Activated CD8-positive, alpha-beta T cell treated with anti-CD3 and anti-CD28 coated beads for 36 hours (primary cell): ENCODE measurements around the gene RGL1. TPM values are rescaled to one million over a fixed set of nuclear protein-coding genes. Genes with fewer than 3 reads are reported as not detected.

Source experiments
- ATAC-seq: fragments of 200-7000 bp; cut with Tn5 transposase; one replicate; pipeline ENCODE4 v1.10.0; 2021; ENCODE audit warnings: mild to moderate bottlenecking, moderate library complexity
- CTCF ChIA-PET: fragments of 350-600 bp; sonication (Branson Sonifier 250); formaldehyde crosslinking; loops from one replicate; lab custom pipeline; 2021; ENCODE audit warnings: antibody characterized with exemption; lab: Charles Lee
- POLR2A ChIA-PET: fragments of 350-600 bp; sonication (Branson Sonifier 250); formaldehyde crosslinking; loops from one replicate; lab custom pipeline; 2021; ENCODE audit warnings: antibody characterized with exemption; lab: Charles Lee
- DNase-seq: peaks from one replicate; pipeline ENCODE4 v3.0.0-alpha.2; 2020
- H3K27ac Mint-ChIP-seq: one replicate; pipeline ENCODE4 v1.8.0; 2021; ENCODE audit warnings: mild to moderate bottlenecking, mixed read lengths
- H3K27me3 Mint-ChIP-seq: one replicate; pipeline ENCODE4 v1.8.0; 2021; ENCODE audit warnings: mixed read lengths
- H3K36me3 Mint-ChIP-seq: one replicate; pipeline ENCODE4 v1.8.0; 2021; ENCODE audit warnings: low read depth, mixed read lengths
- H3K4me1 Mint-ChIP-seq: one replicate; pipeline ENCODE4 v1.8.0; 2021; ENCODE audit warnings: low read depth, mixed read lengths
- H3K4me3 Mint-ChIP-seq: one replicate; pipeline ENCODE4 v1.8.0; 2021; ENCODE audit warnings: mild to moderate bottlenecking, moderate library complexity, mixed read lengths
- H3K9me3 Mint-ChIP-seq: one replicate; pipeline ENCODE4 v1.8.0; 2021; ENCODE audit warnings: mixed read lengths
- intact Hi-C: fragments of 100-400 bp; cut with micrococcal nuclease; formaldehyde crosslinking; loops from one replicate; pipeline ENCODE4 v1.10.0; 2022
- total RNA-seq, 2 experiments: library from RNA; stranded (reverse); gene quantifications; one replicate each; pipeline ENCODE4 v1.2.3, GENCODE V29; 2021
- TF ChIP-seq, protein P1 (sequence below): fragments of 200-600 bp; IDR thresholded peaks from one replicate; pipeline ENCODE4 v1.8.0; 2022; ENCODE audit warnings: antibody characterized with exemption, mild to moderate bottlenecking

RGL1 gene
- total RNA-seq, 2 experiments from 2014 or later, result 1.2 to 1.3 TPM

DNA sequence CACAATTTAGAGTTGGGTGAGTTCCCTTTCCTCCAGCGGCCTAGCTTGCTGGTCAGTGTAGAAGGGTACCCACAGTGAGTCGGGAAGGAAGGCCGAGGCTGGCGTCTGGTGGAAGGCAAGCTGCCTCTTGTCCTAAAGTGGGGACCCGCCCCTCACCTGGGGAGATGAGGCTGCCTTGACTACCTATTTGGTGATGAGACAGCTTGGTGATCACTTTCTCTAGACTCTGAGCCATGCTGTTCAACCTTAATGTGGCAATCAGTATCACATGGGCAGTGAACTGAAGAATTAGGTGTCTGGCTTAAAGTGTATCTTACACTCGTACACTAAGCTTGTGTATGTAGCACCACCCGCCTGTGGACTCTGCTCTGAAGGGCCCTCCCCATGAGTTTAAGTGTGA, 131.9 kb downstream of the RGL1 start:
- CTCF ChIA-PET, result interaction anchor here (0.7 to 1.1 kb wide), 2 partner anchors 21 to 69 kb away, joined by 4 read pairs; no protein-coding TSS in a partner anchor
- TF ChIP-seq, protein P1, sequence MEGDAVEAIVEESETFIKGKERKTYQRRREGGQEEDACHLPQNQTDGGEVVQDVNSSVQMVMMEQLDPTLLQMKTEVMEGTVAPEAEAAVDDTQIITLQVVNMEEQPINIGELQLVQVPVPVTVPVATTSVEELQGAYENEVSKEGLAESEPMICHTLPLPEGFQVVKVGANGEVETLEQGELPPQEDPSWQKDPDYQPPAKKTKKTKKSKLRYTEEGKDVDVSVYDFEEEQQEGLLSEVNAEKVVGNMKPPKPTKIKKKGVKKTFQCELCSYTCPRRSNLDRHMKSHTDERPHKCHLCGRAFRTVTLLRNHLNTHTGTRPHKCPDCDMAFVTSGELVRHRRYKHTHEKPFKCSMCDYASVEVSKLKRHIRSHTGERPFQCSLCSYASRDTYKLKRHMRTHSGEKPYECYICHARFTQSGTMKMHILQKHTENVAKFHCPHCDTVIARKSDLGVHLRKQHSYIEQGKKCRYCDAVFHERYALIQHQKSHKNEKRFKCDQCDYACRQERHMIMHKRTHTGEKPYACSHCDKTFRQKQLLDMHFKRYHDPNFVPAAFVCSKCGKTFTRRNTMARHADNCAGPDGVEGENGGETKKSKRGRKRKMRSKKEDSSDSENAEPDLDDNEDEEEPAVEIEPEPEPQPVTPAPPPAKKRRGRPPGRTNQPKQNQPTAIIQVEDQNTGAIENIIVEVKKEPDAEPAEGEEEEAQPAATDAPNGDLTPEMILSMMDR, result no peak
- intact Hi-C loops, result no loop called here
- H3K4me1 Mint-ChIP-seq, result peaks cover 8% of the 10 kb centered on the region
- no peaks in the 10 kb centered on the region for H3K27me3 Mint-ChIP-seq
- H3K4me3 Mint-ChIP-seq, result no peak overlapping the region
- no peaks in the 10 kb centered on the region for H3K36me3 Mint-ChIP-seq
- H3K9me3 Mint-ChIP-seq, result no peaks in the 10 kb centered on the region
- no peak for DNase-seq
- no peak for ATAC-seq
- POLR2A ChIA-PET, result no interaction called here
- no peak overlapping the region for H3K27ac Mint-ChIP-seq

- no peaks in the 10 kb centered on the region for H3K9me3 Mint-ChIP-seq
- ChIA-PET CTCF (interaction anchor here (1.1 kb wide), 1 partner anchor 22 kb away, joined by 4 read pairs; no protein-coding TSS in a partner anchor), POLR2A (no interaction called here)
- intact Hi-C loops, result no loop called here
- H3K4me1 Mint-ChIP-seq, result peaks cover 8% of the 10 kb centered on the region
- no peak for DNase-seq
- no peaks in the 10 kb centered on the region for H3K27me3 Mint-ChIP-seq
- H3K27ac Mint-ChIP-seq, result no peak overlapping the region
- no peak overlapping the region for H3K4me3 Mint-ChIP-seq
- ATAC-seq, result no peak
- TF ChIP-seq, protein P1, result no peak
- H3K36me3 Mint-ChIP-seq, result no peaks in the 10 kb centered on the region
Measured at GRCh38 chr1:183937611-183938010, 132.7 kb downstream of the RGL1 start.

DNA sequence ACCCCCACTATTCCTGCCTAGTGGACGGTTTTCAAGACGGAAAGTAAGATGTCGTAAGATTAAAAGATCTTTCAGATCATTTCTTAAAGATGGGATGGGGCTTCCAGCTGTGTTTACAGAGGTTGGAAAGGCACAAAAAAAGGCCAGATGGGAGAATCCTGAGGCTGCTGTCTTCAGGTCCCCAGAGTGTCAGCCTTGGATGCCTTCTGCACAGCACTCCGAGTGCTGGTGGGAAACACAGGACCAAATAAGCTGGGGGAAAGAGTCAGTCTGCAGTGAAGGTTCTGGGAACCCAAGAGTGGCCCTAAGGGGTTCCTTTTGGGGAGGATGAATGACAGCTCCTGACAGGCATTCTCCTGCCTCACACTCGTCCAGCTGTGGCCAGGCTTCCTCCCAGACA, 136.1 kb downstream of the RGL1 start:
- ChIA-PET POLR2A (no interaction called here), CTCF (no interaction called here)
- Mint-ChIP-seq H3K4me3 (no peak overlapping the region), H3K36me3 (no peaks in the 10 kb centered on the region), H3K27ac (no peak overlapping the region), H3K27me3 (no peaks in the 10 kb centered on the region), H3K9me3 (no peaks in the 10 kb centered on the region), H3K4me1 (no peaks in the 10 kb centered on the region)
- no peak for DNase-seq
- intact Hi-C loops, result no loop called here
- no peak for ATAC-seq
- TF ChIP-seq, protein P1, result no peak

DNA sequence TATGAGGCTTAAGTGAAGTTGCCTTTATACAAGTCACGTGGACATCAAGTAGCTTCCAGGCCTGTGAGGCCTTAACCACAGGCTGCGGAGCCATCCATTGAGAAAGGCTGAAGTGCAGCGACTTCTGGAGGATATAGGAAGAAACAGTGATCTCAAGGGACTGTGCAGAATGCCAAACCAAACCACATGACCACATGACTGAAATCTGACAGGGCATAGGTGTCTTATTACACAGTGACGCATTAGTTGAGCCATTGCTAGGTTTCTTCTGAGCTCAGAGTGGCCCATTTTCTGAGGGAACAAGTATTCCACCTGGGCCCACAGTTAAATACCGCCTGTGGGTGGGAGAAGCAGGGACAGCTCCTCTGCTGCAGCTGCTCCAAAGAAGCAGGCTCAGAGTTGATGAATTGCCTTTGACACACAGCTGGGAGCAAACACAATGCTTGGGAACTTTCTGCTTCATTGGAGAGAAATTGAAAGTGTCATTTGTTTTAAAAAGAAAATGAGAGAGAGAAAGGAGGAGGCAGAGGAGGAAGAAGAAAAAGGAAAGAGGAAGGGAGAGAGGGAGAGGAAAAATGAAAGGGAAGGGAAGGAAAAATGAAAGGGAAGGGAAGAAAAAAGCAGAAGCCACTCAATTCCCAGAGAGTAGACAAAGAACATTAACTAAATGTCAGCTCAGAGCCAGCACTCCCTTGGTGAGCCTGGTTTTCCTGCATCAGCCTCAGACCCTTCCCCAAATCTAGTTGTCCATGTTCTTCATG, 138.2 kb downstream of the RGL1 start:
- H3K27ac Mint-ChIP-seq, result no peak overlapping the region
- DNase-seq, result no peak
- H3K4me3 Mint-ChIP-seq, result no peak overlapping the region
- TF ChIP-seq, protein P1, result no peak
- intact Hi-C loops, result no loop called here
- ChIA-PET POLR2A (no interaction called here), CTCF (interaction anchor here (0.9 to 1.2 kb wide), 2 partner anchors 9 to 290 kb away, joined by 3 read pairs; partner anchors contain the start of gene APOBEC4)
- no peaks in the 10 kb centered on the region for H3K9me3 Mint-ChIP-seq
- peak; percentile 39 for ATAC-seq
- H3K36me3 Mint-ChIP-seq, result no peaks in the 10 kb centered on the region
- H3K27me3 Mint-ChIP-seq, result no peaks in the 10 kb centered on the region
- H3K4me1 Mint-ChIP-seq, result no peaks in the 10 kb centered on the region
